Activated CD4-positive, alpha-beta T cell treated with anti-CD3 and anti-CD28 coated beads, Interleukin-2, Interleukin-6, amounts not matched to agents 100 ng/mL and 50 ng/mL, durations not matched to agents 16 hours and 8 hours (primary cell): ENCODE data around the gene CYP4B1.
"Not testable (repeated sequence)": the region's sequence is repeated elsewhere in the genome, so short reads cannot be mapped to it uniquely, and the experiment has no call there.

Experiments
- DNase-seq: peaks from one replicate; pipeline ENCODE4 v3.0.0-alpha.2; 2020

The CYP4B1 gene

GRCh38 chr1:46798810-46799209 lies at the start of gene CYP4B1:
Gene CYP4B1, plus strand, starts transcription at chr1:46799046. Its CDS starts 36 bp downstream, at chr1:46799082.
- no peak for DNase-seq

- DNase-seq: no peak
Measured at GRCh38 chr1:46749404-46749803, 49.4 kb upstream of the CYP4B1 start.

GRCh38 chr1:46749921-46750404 lies 48.9 kb upstream of the CYP4B1 start:
- no peak for DNase-seq

GRCh38 chr1:46753985-46754384 lies 44.9 kb upstream of the CYP4B1 start:
- no peak for DNase-seq

GRCh38 chr1:46754707-46755106 lies 44.1 kb upstream of the CYP4B1 start:
- DNase-seq: not testable (repeated sequence)

- no peak for DNase-seq
Measured at GRCh38 chr1:46755121-46755520, 43.7 kb upstream of the CYP4B1 start.

- DNase-seq: no peak
Measured at GRCh38 chr1:46757247-46757955, 41.4 kb upstream of the CYP4B1 start.

- no peak for DNase-seq
Measured at GRCh38 chr1:46757956-46758528, 40.8 kb upstream of the CYP4B1 start.

- DNase-seq: no peak
Measured at GRCh38 chr1:46760558-46761166, 38.2 kb upstream of the CYP4B1 start.

GRCh38 chr1:46761740-46762139 lies 37.1 kb upstream of the CYP4B1 start:
- DNase-seq: no peak

GRCh38 chr1:46764402-46764801 lies 34.4 kb upstream of the CYP4B1 start:
- DNase-seq: no peak

- DNase-seq: no peak
Measured at GRCh38 chr1:46767649-46768282, 31.1 kb upstream of the CYP4B1 start.

GRCh38 chr1:46768445-46768844 lies 30.4 kb upstream of the CYP4B1 start:
- no peak for DNase-seq

- no peak for DNase-seq
Measured at GRCh38 chr1:46769028-46769740, 29.7 kb upstream of the CYP4B1 start.

- no peak for DNase-seq
Measured at GRCh38 chr1:46770541-46770940, 28.3 kb upstream of the CYP4B1 start.

GRCh38 chr1:46772571-46772970 lies 26.3 kb upstream of the CYP4B1 start:
- no peak for DNase-seq

GRCh38 chr1:46774297-46774696 lies 24.5 kb upstream of the CYP4B1 start:
- DNase-seq: no peak

GRCh38 chr1:46778456-46778855 lies 20.4 kb upstream of the CYP4B1 start:
- not testable (repeated sequence) for DNase-seq

- no peak for DNase-seq
Measured at GRCh38 chr1:46784666-46785065, 14.2 kb upstream of the CYP4B1 start.

- not testable (repeated sequence) for DNase-seq
Measured at GRCh38 chr1:46788634-46789033, 10.2 kb upstream of the CYP4B1 start.

- DNase-seq: no peak
Measured at GRCh38 chr1:46790446-46791101, 8.3 kb upstream of the CYP4B1 start.

GRCh38 chr1:46793126-46793525 lies 5.7 kb upstream of the CYP4B1 start:
- DNase-seq: no peak
